ENCODE results near the gene GZF1.

DNA sequence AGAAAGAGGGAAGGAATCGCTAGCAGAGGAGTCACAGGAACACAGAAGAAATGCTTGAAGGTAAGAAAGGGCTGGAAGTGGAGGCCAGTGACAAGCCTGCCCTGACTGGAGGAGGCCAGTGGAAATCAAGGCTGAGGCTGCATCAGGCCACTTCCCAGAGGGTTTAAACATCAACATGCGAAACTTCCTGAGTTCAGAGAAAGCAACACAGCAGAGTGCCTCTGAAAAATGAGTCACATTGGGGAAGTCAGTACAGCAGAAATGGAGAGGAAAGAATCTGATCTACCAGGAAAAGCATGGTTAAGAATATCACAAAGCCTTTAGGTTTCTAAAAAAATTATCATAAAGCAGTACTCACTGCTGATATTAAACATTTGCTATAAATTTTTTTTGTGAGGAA is 36.0 kb downstream of the GZF1 start:
- TF ChIP-seq, protein P1, sequence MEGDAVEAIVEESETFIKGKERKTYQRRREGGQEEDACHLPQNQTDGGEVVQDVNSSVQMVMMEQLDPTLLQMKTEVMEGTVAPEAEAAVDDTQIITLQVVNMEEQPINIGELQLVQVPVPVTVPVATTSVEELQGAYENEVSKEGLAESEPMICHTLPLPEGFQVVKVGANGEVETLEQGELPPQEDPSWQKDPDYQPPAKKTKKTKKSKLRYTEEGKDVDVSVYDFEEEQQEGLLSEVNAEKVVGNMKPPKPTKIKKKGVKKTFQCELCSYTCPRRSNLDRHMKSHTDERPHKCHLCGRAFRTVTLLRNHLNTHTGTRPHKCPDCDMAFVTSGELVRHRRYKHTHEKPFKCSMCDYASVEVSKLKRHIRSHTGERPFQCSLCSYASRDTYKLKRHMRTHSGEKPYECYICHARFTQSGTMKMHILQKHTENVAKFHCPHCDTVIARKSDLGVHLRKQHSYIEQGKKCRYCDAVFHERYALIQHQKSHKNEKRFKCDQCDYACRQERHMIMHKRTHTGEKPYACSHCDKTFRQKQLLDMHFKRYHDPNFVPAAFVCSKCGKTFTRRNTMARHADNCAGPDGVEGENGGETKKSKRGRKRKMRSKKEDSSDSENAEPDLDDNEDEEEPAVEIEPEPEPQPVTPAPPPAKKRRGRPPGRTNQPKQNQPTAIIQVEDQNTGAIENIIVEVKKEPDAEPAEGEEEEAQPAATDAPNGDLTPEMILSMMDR (IDR thresholded peaks at IDR 0.05; ENCODE audit: insufficient read depth, low read depth, low read length) = no peak
- TF ChIP-seq EZH2 (IDR thresholded peaks at IDR 0.05; ENCODE audit: insufficient read depth, low read length) = no peak

Measured in astrocyte (in vitro differentiated cells and primary cell).